DMS53 treated with DMSO at 0.1 percent for 48 hours (cell line): Measurements from ENCODE around the gene HS2ST1.
A peak's percentile ranks its signal among the peaks of the same experiment; 100 is the strongest.

Experiments used
- DNase-seq: peaks from one replicate; lab custom pipeline; 2025; ENCODE audit not compliant: unreplicated experiment; lab: John Stamatoyannopoulos, UW

HS2ST1 gene

GRCh38 chr1:87132284-87132870 is 217.9 kb downstream of the HS2ST1 start:
- no peak for DNase-seq

GRCh38 chr1:87134061-87134460 is 219.6 kb downstream of the HS2ST1 start:
- no peak for DNase-seq

- no peak for DNase-seq
Measured at GRCh38 chr1:87134625-87135328, 220.3 kb downstream of the HS2ST1 start.

GRCh38 chr1:87135329-87135712 is 220.9 kb downstream of the HS2ST1 start:
- no peak for DNase-seq

- no peak for DNase-seq
Measured at GRCh38 chr1:87136607-87137341, 222.3 kb downstream of the HS2ST1 start.

GRCh38 chr1:87137342-87137739 is 222.9 kb downstream of the HS2ST1 start:
- DNase-seq: no peak

- no peak for DNase-seq
Measured at GRCh38 chr1:87140831-87141540, 226.6 kb downstream of the HS2ST1 start.

GRCh38 chr1:87141556-87141955 is 227.1 kb downstream of the HS2ST1 start:
- DNase-seq: peak; percentile 47

GRCh38 chr1:87143413-87144135 is 229.1 kb downstream of the HS2ST1 start:
- no peak for DNase-seq

- DNase-seq: no peak
Measured at GRCh38 chr1:87144316-87144895, 230.0 kb downstream of the HS2ST1 start.

GRCh38 chr1:87144981-87145380 is 230.5 kb downstream of the HS2ST1 start:
- no peak for DNase-seq

- no peak for DNase-seq
Measured at GRCh38 chr1:87146538-87146937, 232.1 kb downstream of the HS2ST1 start.

GRCh38 chr1:87146986-87147385 is 232.6 kb downstream of the HS2ST1 start:
- no peak for DNase-seq

GRCh38 chr1:87147851-87148250 is 233.4 kb downstream of the HS2ST1 start:
- DNase-seq: no peak

GRCh38 chr1:87148661-87149060 is 234.2 kb downstream of the HS2ST1 start:
- DNase-seq: no peak

GRCh38 chr1:87149241-87150041 is 235.0 kb downstream of the HS2ST1 start:
- DNase-seq: no peak

GRCh38 chr1:87150143-87150542 is 235.7 kb downstream of the HS2ST1 start:
- no peak for DNase-seq

GRCh38 chr1:87151500-87152421 is 237.3 kb downstream of the HS2ST1 start:
- DNase-seq: peak; percentile 15

GRCh38 chr1:87154384-87154783 is 239.9 kb downstream of the HS2ST1 start:
- DNase-seq: no peak
